Liver (tissue), 10 donors: ENCODE data around the gene FCRL6. TPM values are rescaled to one million over a fixed set of nuclear protein-coding genes. Genes with fewer than 3 reads are reported as not detected.

Experiments used
- DNase-seq: peaks from one replicate; pipeline ENCODE4 v3.0.0-alpha.2; 2017; ENCODE audit warnings: low spot score
- H3K27ac ChIP-seq, 2 donors: one replicate each; pipeline ENCODE4 v1.7.0; 2013; ENCODE audit warnings: inconsistent platforms in 2 of 2, low read length in 2 of 2, control low read depth in 1 of 2, low read depth in 1 of 2, mild to moderate bottlenecking in 1 of 2
- H3K27me3 ChIP-seq, 4 donors: one replicate each; pipeline versions ENCODE4 v1.6.1 to v1.7.0; 2013; ENCODE audit warnings: low read length in 3 of 4, inconsistent platforms in 1 of 4, mild to moderate bottlenecking in 1 of 4, moderate library complexity in 1 of 4; ENCODE audit not compliant: control insufficient read depth in 4 of 4, insufficient read depth in 4 of 4
- H3K36me3 ChIP-seq, 4 donors: one replicate each; pipeline versions ENCODE4 v1.6.1 to v1.7.0; 2013; ENCODE audit warnings: low read length in 3 of 4, mild to moderate bottlenecking in 3 of 4, low read depth in 1 of 4, moderate library complexity in 1 of 4; ENCODE audit not compliant: control insufficient read depth in 4 of 4, insufficient read depth in 3 of 4
- H3K4me1 ChIP-seq, 4 donors: one replicate each; pipeline versions ENCODE4 v1.6.1 to v1.7.0; 2013; ENCODE audit warnings: low read length in 3 of 4, mild to moderate bottlenecking in 3 of 4, moderate library complexity in 1 of 4; ENCODE audit not compliant: control insufficient read depth in 4 of 4, insufficient read depth in 4 of 4
- H3K4me3 ChIP-seq, 3 donors: one replicate each; pipeline versions ENCODE4 v1.6.1 to v1.7.0; 2013; ENCODE audit warnings: low read length in 3 of 3, control low read depth in 1 of 3, low read depth in 1 of 3, mild to moderate bottlenecking in 1 of 3
- H3K9ac ChIP-seq, 2 donors: one replicate each; pipeline ENCODE4 v1.7.0; 2013; ENCODE audit warnings: low read length in 2 of 2, mild to moderate bottlenecking in 2 of 2, moderate library complexity in 2 of 2, control low read depth in 1 of 2, low read depth in 1 of 2
- H3K9me3 ChIP-seq, 4 donors: one replicate each; pipeline versions ENCODE4 v1.6.1 to v1.7.0; 2013; ENCODE audit warnings: low read length in 3 of 4; ENCODE audit not compliant: control insufficient read depth in 4 of 4
- EGR1 ChIP-seq, 2 donors: IDR thresholded peaks; 2 replicates each; pipeline ENCODE4 v1.6.1; 2016 to 2018; ENCODE audit warnings: antibody characterized with exemption in 2 of 2, low read depth in 2 of 2
- FOXA1 ChIP-seq: IDR thresholded peaks from 2 replicates; pipeline ENCODE4 v1.6.1; 2016; ENCODE audit warnings: antibody characterized with exemption
- HNF4G ChIP-seq: IDR thresholded peaks from 2 replicates; pipeline ENCODE4 v1.6.1; 2016; ENCODE audit warnings: antibody characterized with exemption
- REST ChIP-seq: IDR thresholded peaks from 2 replicates; pipeline ENCODE4 v1.6.1; 2016; ENCODE audit warnings: antibody characterized with exemption, mild to moderate bottlenecking
- WGBS: extraction: QIAGEN DNeasy Blood & Tissue Kit; methylation state at CpG from one replicate; pipeline ENCODE4 v1.1.7; 2013; 5-methylcytosine and 5-hydroxymethylcytosine counted together
- polyA plus RNA-seq, 2 donors: library from polyadenylated mRNA; stranded (reverse) in 1 of 2; unstranded in 1 of 2; fragments of 200-250 nt in 1 of 2; fragments of >200 nt in 1 of 2; fragmentation: Nextera tagmentation in 1 of 2; extraction: Ambion mirVana in 1 of 2; gene quantifications; one replicate each; pipeline versions ENCODE4 v1.2.1 to v1.2.3, GENCODE V29; 2013 to 2015
- small RNA-seq: library from RNA; depleted of rRNA; stranded (forward); fragments of <200 nt; gene quantifications from one replicate; pipeline ENCODE3, GENCODE V24; 2014
- total RNA-seq, 2 donors: library from RNA; depleted of rRNA; stranded (reverse); fragments of >200 nt; gene quantifications; one replicate each; pipeline ENCODE4 v1.2.3, GENCODE V29; 2014
- TF ChIP-seq, protein P1 (sequence below): fragments of 150-350 bp; IDR thresholded peaks from 2 replicates; pipeline ENCODE4 v1.5.1; 2017; ENCODE audit warnings: improper control_type of control experiment, low read depth, low read length; ENCODE audit not compliant: missing input control
- donor health status: healthy.
- donor health status: healthy.
- donor health status: healthy.
- donor health status: healthy.
- donor health status: healthy.

Gene FCRL6
- total and polyA plus RNA-seq, 4 donors: 0.09 to 2.7 (median 0.71) TPM

DNA sequence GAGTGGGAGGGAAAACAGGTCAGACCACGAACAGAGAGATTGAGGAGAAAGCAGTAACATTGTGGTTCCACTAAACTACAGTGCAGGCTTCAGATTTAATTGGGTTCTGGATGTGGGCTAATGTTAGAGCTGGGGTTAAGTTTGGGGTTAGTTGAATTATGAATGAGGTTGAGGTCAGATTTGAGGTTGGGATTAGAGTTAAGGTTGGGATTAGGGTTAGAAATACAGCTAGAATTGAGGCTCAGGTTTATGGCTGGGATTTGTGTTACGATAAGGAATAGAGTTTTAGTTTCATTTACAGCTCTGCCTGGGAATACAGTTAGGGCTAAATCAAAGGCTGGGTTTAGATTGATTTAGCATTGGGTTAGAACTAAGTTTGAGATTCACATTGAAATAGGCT lies 62.1 kb downstream of the FCRL6 start:
- TF ChIP-seq FOXA1: no peak
- no peak for TF ChIP-seq REST
- TF ChIP-seq, protein P1, sequence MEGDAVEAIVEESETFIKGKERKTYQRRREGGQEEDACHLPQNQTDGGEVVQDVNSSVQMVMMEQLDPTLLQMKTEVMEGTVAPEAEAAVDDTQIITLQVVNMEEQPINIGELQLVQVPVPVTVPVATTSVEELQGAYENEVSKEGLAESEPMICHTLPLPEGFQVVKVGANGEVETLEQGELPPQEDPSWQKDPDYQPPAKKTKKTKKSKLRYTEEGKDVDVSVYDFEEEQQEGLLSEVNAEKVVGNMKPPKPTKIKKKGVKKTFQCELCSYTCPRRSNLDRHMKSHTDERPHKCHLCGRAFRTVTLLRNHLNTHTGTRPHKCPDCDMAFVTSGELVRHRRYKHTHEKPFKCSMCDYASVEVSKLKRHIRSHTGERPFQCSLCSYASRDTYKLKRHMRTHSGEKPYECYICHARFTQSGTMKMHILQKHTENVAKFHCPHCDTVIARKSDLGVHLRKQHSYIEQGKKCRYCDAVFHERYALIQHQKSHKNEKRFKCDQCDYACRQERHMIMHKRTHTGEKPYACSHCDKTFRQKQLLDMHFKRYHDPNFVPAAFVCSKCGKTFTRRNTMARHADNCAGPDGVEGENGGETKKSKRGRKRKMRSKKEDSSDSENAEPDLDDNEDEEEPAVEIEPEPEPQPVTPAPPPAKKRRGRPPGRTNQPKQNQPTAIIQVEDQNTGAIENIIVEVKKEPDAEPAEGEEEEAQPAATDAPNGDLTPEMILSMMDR: no peak
- no peak for TF ChIP-seq EGR1 (IDR thresholded peaks at IDR 0.05; ENCODE audit: low read depth in 2 of 2)
- no peak for TF ChIP-seq HNF4G
- H3K27me3 ChIP-seq: no peaks in the 10 kb centered on the region
- 87% methylated on average over 2 of the region's 2 CpGs for WGBS
- peaks cover 6 to 11% (median 10%) of the 10 kb centered on the region in 4 donors for H3K4me1 ChIP-seq
- no peaks in the 10 kb centered on the region for H3K36me3 ChIP-seq
- no peak overlapping the region for H3K27ac ChIP-seq
- no peak for DNase-seq
- H3K9me3 ChIP-seq: no peaks in the 10 kb centered on the region
- no peak overlapping the region for H3K4me3 ChIP-seq
- H3K9ac ChIP-seq: no peak overlapping the region

Small RNAs within 50 kb of the gene (small RNA-seq; reads per million reads assigned to genes)
- 0.07 reads per million for gene RF00570

Other genes with a start within 250 kb of the FCRL6 start
- 1,000 to 10,000 TPM in 1 of 2 donors, 100 to 1,000 TPM in 1; 162 to 1,740 TPM for gene APCS, start 214.5 kb upstream of the FCRL6 start, total RNA-seq
- gene APCS, start 214.5 kb upstream of the FCRL6 start, polyA plus RNA-seq: 1,000 to 10,000 TPM; 2,014 to 5,859 TPM
- 1,000 to 10,000 TPM in 1 of 2 donors, 100 to 1,000 TPM in 1; 103 to 4,637 TPM for gene CRP, start 87.8 kb upstream of the FCRL6 start, total RNA-seq
- gene CRP, start 87.8 kb upstream of the FCRL6 start, polyA plus RNA-seq: over 10,000 TPM in 1 of 2 donors, 1,000 to 10,000 TPM in 1; 4,292 to 13,117 TPM
- gene DUSP23, start 21.4 kb upstream of the FCRL6 start, total RNA-seq: 10 to 100 TPM; 26.6 to 91.4 TPM
- 100 to 1,000 TPM; 135 to 192 TPM for gene DUSP23, start 21.4 kb upstream of the FCRL6 start, polyA plus RNA-seq
- gene SLAMF8, start 24.5 kb downstream of the FCRL6 start, total RNA-seq: 1 to 10 TPM in 1 of 2 donors, under 1 TPM in 1; 0.28 to 1.2 TPM
- gene SLAMF8, start 24.5 kb downstream of the FCRL6 start, polyA plus RNA-seq: 1 to 10 TPM; 1.1 to 1.6 TPM
- under 1 TPM in 1 of 2 donors, not detected in 1; 0.08 TPM for gene VSIG8, start 60.3 kb downstream of the FCRL6 start, total RNA-seq
- gene VSIG8, start 60.3 kb downstream of the FCRL6 start, polyA plus RNA-seq: not detected
- not detected for gene CFAP45, start 97.8 kb downstream of the FCRL6 start, total RNA-seq
- under 1 TPM; 0.03 to 0.24 TPM for gene CFAP45, start 97.8 kb downstream of the FCRL6 start, polyA plus RNA-seq
- gene TAGLN2, start 123.1 kb downstream of the FCRL6 start, total RNA-seq: 10 to 100 TPM; 46.4 to 81.8 TPM
- gene TAGLN2, start 123.1 kb downstream of the FCRL6 start, polyA plus RNA-seq: 100 to 1,000 TPM in 1 of 2 donors, 10 to 100 TPM in 1; 77.8 to 113 TPM
- gene IGSF9, start 143.3 kb downstream of the FCRL6 start, total RNA-seq: 10 to 100 TPM in 1 of 2 donors, under 1 TPM in 1; 0.14 to 18.2 TPM
- gene IGSF9, start 143.3 kb downstream of the FCRL6 start, polyA plus RNA-seq: 10 to 100 TPM; 14.0 to 21.3 TPM
- under 1 TPM in 1 of 2 donors, not detected in 1; 0.25 TPM for gene SLAMF9, start 151.9 kb downstream of the FCRL6 start, total RNA-seq
- under 1 TPM; 0.64 to 0.68 TPM for gene SLAMF9, start 151.9 kb downstream of the FCRL6 start, polyA plus RNA-seq
- 1 to 10 TPM; 3.5 to 3.8 TPM for gene PIGM, start 229.6 kb downstream of the FCRL6 start, total RNA-seq
- 1 to 10 TPM; 2.9 to 4.2 TPM for gene PIGM, start 229.6 kb downstream of the FCRL6 start, polyA plus RNA-seq